Mucosa of descending colon (tissue), 3 donors: Measurements from ENCODE around the gene TOR1B. TPM values are rescaled to one million over a fixed set of nuclear protein-coding genes. Genes with fewer than 3 reads are reported as not detected.

Source experiments
- ATAC-seq: fragments of 200-7000 bp; cut with Tn5 transposase; one replicate; pipeline ENCODE4 v1.9.1; 2020; ENCODE audit warnings: mild to moderate bottlenecking, moderate library complexity
- DNase-seq, 3 donors: peaks; one replicate each; pipeline ENCODE4 v3.0.0-alpha.2; 2020
- H3K36me3 ChIP-seq: fragments of 200-600 bp; one replicate; pipeline ENCODE4 v1.8.0; 2021; ENCODE audit warnings: low read depth, mild to moderate bottlenecking
- H3K4me1 ChIP-seq: fragments of 200-600 bp; one replicate; pipeline ENCODE4 v1.8.0; 2021; ENCODE audit warnings: low read depth, mild to moderate bottlenecking
- H3K4me3 ChIP-seq: fragments of 200-600 bp; one replicate; pipeline ENCODE4 v1.8.0; 2021; ENCODE audit warnings: mild to moderate bottlenecking
- H3K9me3 ChIP-seq: fragments of 200-600 bp; one replicate; pipeline ENCODE4 v1.8.0; 2021; ENCODE audit warnings: mild to moderate bottlenecking
- intact Hi-C, 2 donors: fragments of 100-400 bp; cut with DNase I in 1 of 2; cut with micrococcal nuclease in 1 of 2; formaldehyde crosslinking; loops; one replicate each; pipeline versions ENCODE4 v1.11.0 to v1.11.1; 2022; cut with DNase I, micrococcal nuclease
- total RNA-seq, 3 donors: library from RNA; stranded (reverse); fragmentation: NEBNext Ultra II Directional in 2 of 3; extraction: Animal tissue kit (Norgen Biotek cat#: 25700) in 2 of 3; gene quantifications; one replicate each; pipeline versions ENCODE4 v1.2.1 to v1.2.4, GENCODE V29; 2021 to 2023
- TF ChIP-seq, protein P1 (sequence below): fragments of 200-600 bp; IDR thresholded peaks from one replicate; pipeline ENCODE4 v1.8.0; 2022; ENCODE audit warnings: antibody characterized with exemption, mild to moderate bottlenecking
- donor health status: DM: no; HTN: no; CAD: no; lungs with moderate emphysema.
- donor health status: DM: no; HTN: no; CAD: no.
- donor health status: DM: no; HTN: yes; CAD: no.

Gene TOR1B
- total RNA-seq, 3 donors from 2014 or later, result 37.3 to 63.5 (median 49.2) TPM

DNA sequence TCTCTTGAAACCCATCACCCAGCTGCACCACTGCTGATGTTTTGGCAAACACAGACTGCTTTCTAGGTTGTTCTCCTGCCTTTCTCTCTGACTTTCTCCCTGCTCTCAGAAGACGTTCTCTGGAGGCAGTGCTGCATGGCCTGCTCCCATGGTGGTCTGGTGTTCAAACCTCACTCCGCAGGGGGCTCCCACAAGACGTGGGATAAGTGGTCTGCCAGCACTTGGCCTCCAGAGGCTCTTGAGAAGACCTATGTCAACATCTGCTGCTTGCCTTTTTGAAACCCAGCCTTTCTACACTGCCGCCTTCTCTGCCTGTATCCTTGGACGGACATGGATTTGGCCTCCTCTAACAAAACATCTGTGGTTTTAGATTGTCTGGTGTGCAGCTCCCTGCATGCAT lies 48.8 kb downstream of the TOR1B start:
- Histone ChIP-seq H3K36me3 (no peaks in the 10 kb centered on the region), H3K4me1 (no peaks in the 10 kb centered on the region), H3K9me3 (no peaks in the 10 kb centered on the region), H3K4me3 (no peak overlapping the region)
- DNase-seq (no peak), ATAC-seq (no peak)
- intact Hi-C loops, result no loop called here
- TF ChIP-seq, protein P1, sequence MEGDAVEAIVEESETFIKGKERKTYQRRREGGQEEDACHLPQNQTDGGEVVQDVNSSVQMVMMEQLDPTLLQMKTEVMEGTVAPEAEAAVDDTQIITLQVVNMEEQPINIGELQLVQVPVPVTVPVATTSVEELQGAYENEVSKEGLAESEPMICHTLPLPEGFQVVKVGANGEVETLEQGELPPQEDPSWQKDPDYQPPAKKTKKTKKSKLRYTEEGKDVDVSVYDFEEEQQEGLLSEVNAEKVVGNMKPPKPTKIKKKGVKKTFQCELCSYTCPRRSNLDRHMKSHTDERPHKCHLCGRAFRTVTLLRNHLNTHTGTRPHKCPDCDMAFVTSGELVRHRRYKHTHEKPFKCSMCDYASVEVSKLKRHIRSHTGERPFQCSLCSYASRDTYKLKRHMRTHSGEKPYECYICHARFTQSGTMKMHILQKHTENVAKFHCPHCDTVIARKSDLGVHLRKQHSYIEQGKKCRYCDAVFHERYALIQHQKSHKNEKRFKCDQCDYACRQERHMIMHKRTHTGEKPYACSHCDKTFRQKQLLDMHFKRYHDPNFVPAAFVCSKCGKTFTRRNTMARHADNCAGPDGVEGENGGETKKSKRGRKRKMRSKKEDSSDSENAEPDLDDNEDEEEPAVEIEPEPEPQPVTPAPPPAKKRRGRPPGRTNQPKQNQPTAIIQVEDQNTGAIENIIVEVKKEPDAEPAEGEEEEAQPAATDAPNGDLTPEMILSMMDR, result no peak

DNA sequence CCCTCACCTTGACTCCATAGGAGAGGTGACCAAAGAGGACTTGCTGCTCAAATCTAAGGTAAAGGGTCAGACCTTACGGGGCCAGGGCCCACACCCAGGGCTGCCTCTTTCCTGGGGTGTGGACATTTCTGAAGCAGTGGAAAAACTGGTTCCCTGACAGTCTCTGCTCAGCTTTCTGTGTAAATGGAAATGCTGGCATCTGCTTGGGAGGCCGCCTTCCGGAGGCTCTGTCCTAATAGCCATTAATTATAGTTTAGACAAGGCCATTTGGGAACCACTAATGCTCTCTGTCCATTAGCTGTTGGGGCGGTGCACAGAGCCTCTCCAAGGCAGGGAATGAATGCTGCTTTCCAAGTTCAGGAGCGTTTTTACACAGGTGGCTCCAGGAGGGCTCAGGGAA lies 49.6 kb downstream of the TOR1B start:
- no peak overlapping the region for H3K4me3 ChIP-seq
- H3K4me1 ChIP-seq, result no peaks in the 10 kb centered on the region
- H3K9me3 ChIP-seq, result no peaks in the 10 kb centered on the region
- TF ChIP-seq, protein P1, result no peak
- H3K36me3 ChIP-seq, result no peaks in the 10 kb centered on the region
- intact Hi-C loops, result no loop called here
- DNase-seq (no peak), ATAC-seq (no peak)

DNA sequence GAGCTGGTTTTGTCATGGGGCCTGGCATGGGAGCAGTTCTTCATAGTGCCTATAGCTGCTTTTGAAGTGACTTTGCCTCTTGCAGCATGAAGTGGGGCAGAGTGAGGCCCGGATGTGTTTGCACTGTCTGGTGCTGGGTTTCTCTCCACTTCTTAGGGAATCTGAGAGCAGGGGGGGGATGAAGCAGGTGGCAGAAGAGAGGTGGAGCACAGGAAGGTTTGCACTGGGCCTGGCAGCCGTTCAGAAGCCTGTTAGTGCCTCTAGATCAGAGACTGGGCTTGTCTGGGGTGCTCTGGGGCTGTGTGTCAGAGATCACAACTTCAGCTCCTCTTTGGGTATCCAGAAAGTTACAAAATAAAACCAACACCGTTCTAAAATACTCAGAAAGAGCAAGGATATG lies 50.6 kb downstream of the TOR1B start:
- no peaks in the 10 kb centered on the region for H3K4me1 ChIP-seq
- no peaks in the 10 kb centered on the region for H3K9me3 ChIP-seq
- H3K4me3 ChIP-seq, result no peak overlapping the region
- no peak for ATAC-seq
- TF ChIP-seq, protein P1, result no peak
- intact Hi-C loops, result no loop called here
- H3K36me3 ChIP-seq, result no peaks in the 10 kb centered on the region
- no peak for DNase-seq

DNA sequence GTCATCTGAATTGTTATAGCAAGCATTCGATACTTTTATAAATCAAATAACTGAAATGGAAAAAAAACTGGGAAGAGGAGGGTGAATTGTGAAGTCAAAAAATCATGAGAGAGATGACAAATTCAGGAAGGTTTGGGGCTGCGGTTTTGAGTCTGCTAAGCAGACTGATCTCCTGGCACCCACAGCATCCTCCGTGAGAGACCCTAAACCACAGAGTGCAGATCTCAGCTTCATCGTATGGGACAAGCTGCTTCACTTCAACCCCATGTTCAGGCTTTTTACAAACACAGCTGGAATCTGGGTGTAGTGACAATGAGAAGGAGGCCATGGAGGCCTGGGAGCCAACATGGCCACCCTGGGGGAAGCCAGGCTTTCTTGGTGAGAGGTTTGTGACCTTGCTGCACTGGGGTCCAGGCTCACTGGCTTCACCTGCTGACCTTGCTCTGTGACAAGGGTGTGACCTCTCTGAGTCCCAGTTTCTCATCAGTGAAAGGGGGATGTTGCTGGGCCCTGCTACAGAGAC lies 51.7 kb downstream of the TOR1B start:
- H3K4me1 ChIP-seq, result no peaks in the 10 kb centered on the region
- TF ChIP-seq, protein P1, result no peak
- H3K9me3 ChIP-seq, result no peaks in the 10 kb centered on the region
- no peak for DNase-seq
- intact Hi-C loops, result no loop called here
- ATAC-seq, result no peak
- H3K36me3 ChIP-seq, result no peaks in the 10 kb centered on the region
- no peak overlapping the region for H3K4me3 ChIP-seq

DNA sequence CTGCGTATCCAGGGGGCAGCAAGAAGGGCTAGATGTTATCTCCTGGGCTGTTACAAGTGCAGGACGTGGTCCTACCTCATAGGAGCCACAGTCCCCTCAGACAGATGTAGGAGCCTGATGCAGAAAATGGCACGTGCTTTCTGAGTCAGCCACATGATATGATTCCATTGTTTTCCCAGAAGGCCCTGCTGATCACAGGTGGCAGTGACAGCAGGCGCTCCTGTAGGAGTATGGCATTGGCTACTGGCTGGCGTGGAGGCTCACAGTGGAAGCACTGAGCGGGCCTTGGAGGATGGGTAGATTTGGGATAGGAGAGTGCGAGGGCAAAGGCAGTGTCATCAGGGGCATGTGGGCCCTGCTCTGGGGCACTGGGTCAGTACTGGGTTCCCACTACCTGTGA lies 54.2 kb downstream of the TOR1B start:
- no peak for DNase-seq
- no peaks in the 10 kb centered on the region for H3K36me3 ChIP-seq
- intact Hi-C loops, result no loop called here
- H3K4me1 ChIP-seq, result no peaks in the 10 kb centered on the region
- no peak for ATAC-seq
- H3K9me3 ChIP-seq, result no peaks in the 10 kb centered on the region
- TF ChIP-seq, protein P1, result no peak
- no peak overlapping the region for H3K4me3 ChIP-seq
